GM23248 (cell line): ENCODE results near the gene RARA. TPM values are rescaled to one million over a fixed set of nuclear protein-coding genes. Genes with fewer than 3 reads are reported as not detected.

ENCODE experiments used
- DNase-seq: peaks from one replicate; pipeline ENCODE4 v3.0.0-alpha.2; 2015
- H2AFZ ChIP-seq: fragments of 200-600 bp; sonication (generic); 2 replicates; pipeline ENCODE4 v1.6.1; 2016; ENCODE audit warnings: antibody characterized with exemption
- H3F3A ChIP-seq: fragments of 200-600 bp; sonication (generic); 2 replicates; pipeline ENCODE4 v1.6.1; 2016; ENCODE audit warnings: mild to moderate bottlenecking, antibody characterized with exemption, mixed run types; ENCODE audit not compliant: insufficient read depth
- H3K27ac ChIP-seq: fragments of 200-600 bp; sonication (generic); 2 replicates; pipeline ENCODE4 v1.5.1; 2016; ENCODE audit warnings: mild to moderate bottlenecking
- H3K27me3 ChIP-seq: fragments of 200-600 bp; sonication (generic); replicated peaks from 2 replicates; pipeline ENCODE4 v1.6.1; 2016; ENCODE audit warnings: mild to moderate bottlenecking; ENCODE audit not compliant: insufficient read depth
- H3K36me3 ChIP-seq: fragments of 200-600 bp; sonication (generic); 2 replicates; pipeline ENCODE4 v1.6.1; 2016; ENCODE audit warnings: low read depth, mild to moderate bottlenecking
- H3K4me1 ChIP-seq: fragments of 200-600 bp; sonication (generic); 2 replicates; pipeline ENCODE4 v1.6.1; 2016; ENCODE audit warnings: mild to moderate bottlenecking; ENCODE audit not compliant: insufficient read depth
- H3K4me2 ChIP-seq: fragments of 200-600 bp; sonication (generic); one replicate; pipeline ENCODE4 v1.6.1; 2016; ENCODE audit warnings: mild to moderate bottlenecking; ENCODE audit not compliant: unreplicated experiment
- H3K4me3 ChIP-seq: fragments of 200-600 bp; sonication (generic); 2 replicates; pipeline ENCODE4 v1.5.1; 2016; ENCODE audit warnings: mild to moderate bottlenecking
- H3K79me2 ChIP-seq: fragments of 200-600 bp; sonication (generic); 2 replicates; pipeline ENCODE4 v1.6.1; 2016; ENCODE audit warnings: mild to moderate bottlenecking; ENCODE audit not compliant: insufficient read depth
- H3K9ac ChIP-seq: fragments of 200-600 bp; sonication (generic); 2 replicates; pipeline ENCODE4 v1.6.1; 2016; ENCODE audit warnings: mild to moderate bottlenecking
- H3K9me2 ChIP-seq: fragments of 200-600 bp; sonication (generic); 2 replicates; pipeline ENCODE4 v1.6.1; 2016; ENCODE audit warnings: mixed run types, mild to moderate bottlenecking, moderate library complexity; ENCODE audit not compliant: insufficient read depth
- H3K9me3 ChIP-seq: fragments of 200-600 bp; sonication (generic); one replicate; pipeline ENCODE4 v1.6.1; 2017; ENCODE audit warnings: low read depth
- H4K20me1 ChIP-seq: fragments of 200-600 bp; sonication (generic); 2 replicates; pipeline ENCODE4 v1.6.0; 2016; ENCODE audit not compliant: insufficient read depth
- EZH2 ChIP-seq: fragments of 200-600 bp; sonication (generic); IDR thresholded peaks from 2 replicates; pipeline ENCODE4 v1.6.1; 2018; ENCODE audit warnings: antibody characterized with exemption, mild to moderate bottlenecking; ENCODE audit not compliant: insufficient read depth, poor library complexity, severe bottlenecking
- EZH2phosphoT487 ChIP-seq: fragments of 200-600 bp; sonication (generic); IDR thresholded peaks from 2 replicates; pipeline ENCODE4 v1.6.1; 2018; ENCODE audit warnings: antibody characterized with exemption, moderate library complexity, mild to moderate bottlenecking, low read depth; ENCODE audit not compliant: insufficient read depth
- WGBS, 2 experiments: methylation state at CpG; one replicate each; pipeline ENCODE4 v1.1.6; 2015 to 2017; ENCODE audit warnings: low lambda C conversion rate in 2 of 2, low coverage in 1 of 2; ENCODE audit errors: missing lambda C conversion rate in 2 of 2; 5-methylcytosine and 5-hydroxymethylcytosine counted together
- in situ Hi-C: fragments of 300-500 bp; cut with MboI; formaldehyde crosslinking; loops from 2 replicates; pipeline ENCODE4 v1.15.0; 2020
- polyA plus RNA-seq: library from polyadenylated mRNA; unstranded; fragments of >200 nt; fragmentation: Nextera tagmentation; extraction: Ambion mirVana; gene quantifications from 2 replicates; pipeline ENCODE4 v1.2.1, GENCODE V29; 2016
- total RNA-seq: library from RNA; depleted of rRNA; stranded (reverse); fragments of >200 nt; shearing (Covaris generic); gene quantifications from 2 replicates; pipeline ENCODE4 v1.2.3, GENCODE V29; 2014

The RARA gene
- total and polyA plus RNA-seq, 2 experiments from 2014 or later, result 23.7 to 38.9 TPM

DNA sequence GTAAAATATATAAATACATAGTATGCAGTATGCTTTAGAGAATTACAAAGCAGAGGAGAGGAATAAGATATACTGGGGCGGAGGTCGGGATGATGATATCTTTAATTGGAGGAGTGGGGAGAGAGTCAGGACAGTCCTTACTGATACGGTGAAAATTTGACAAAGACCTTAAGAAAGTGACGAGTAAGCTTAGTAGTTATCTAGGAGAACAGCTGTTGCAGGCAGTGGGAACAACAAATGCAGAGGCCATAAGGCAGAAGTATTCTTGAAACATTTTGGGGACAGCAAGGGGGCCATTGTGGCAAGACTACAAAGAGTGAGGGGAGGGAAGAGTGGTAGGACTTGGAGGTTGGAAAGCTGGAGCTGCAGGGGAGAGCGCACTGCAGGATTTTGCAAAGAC lies 43.6 kb upstream of the RARA start:
- TF ChIP-seq EZH2 (no peak), EZH2phosphoT487 (no peak)
- Histone ChIP-seq H3K27me3 (no peaks in the 10 kb centered on the region), H3K4me3 (no peak overlapping the region), H3K4me1 (no peaks in the 10 kb centered on the region), H3K9me2 (no peaks in the 10 kb centered on the region), H3K4me2 (no peak overlapping the region), H3K9me3 (no peaks in the 10 kb centered on the region), H3K36me3 (peaks cover 38% of the 10 kb centered on the region), H3K27ac (no peak overlapping the region), H3K79me2 (peaks cover 19% of the 10 kb centered on the region), H3K9ac (no peak overlapping the region), H3F3A (no peaks in the 10 kb centered on the region), H4K20me1 (no peaks in the 10 kb centered on the region), H2AFZ (no peak overlapping the region)
- DNase-seq, result no peak
- 98 to 99% methylated on average over 5 of the region's 5 CpGs for WGBS, 2 experiments
- in situ Hi-C loops, result no loop called here

DNA sequence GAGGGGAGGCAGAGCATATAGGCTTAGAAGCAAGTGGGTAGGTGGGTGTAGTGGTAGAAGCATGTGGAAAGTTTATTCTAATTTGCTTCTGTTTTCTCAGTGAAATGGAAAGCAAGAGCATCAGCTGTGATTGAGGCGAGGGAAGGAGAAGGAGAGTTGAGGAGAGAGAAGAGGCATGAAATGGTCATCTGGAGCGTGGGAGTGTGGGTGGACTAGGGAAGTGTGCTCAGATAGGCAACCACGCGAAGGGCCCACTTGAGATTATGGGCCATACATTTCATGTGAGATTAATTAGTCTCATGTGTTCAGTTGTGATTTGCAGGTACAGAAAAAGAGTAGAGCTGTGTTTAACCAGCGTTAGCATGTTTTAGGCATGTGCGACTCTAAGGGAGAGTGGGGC lies 42.1 kb upstream of the RARA start:
- Histone ChIP-seq H3F3A (no peaks in the 10 kb centered on the region), H3K9me2 (no peaks in the 10 kb centered on the region), H3K9me3 (no peaks in the 10 kb centered on the region), H2AFZ (no peak overlapping the region), H3K4me1 (no peaks in the 10 kb centered on the region), H3K4me2 (no peak overlapping the region), H3K27me3 (no peaks in the 10 kb centered on the region), H3K9ac (no peak overlapping the region), H4K20me1 (no peaks in the 10 kb centered on the region), H3K4me3 (no peak overlapping the region), H3K79me2 (peaks cover 13% of the 10 kb centered on the region), H3K27ac (no peak overlapping the region), H3K36me3 (peaks cover 34% of the 10 kb centered on the region)
- WGBS, 2 experiments, result 97% methylated on average over 6 of the region's 6 CpGs
- in situ Hi-C loops, result no loop called here
- DNase-seq, result no peak
- TF ChIP-seq EZH2phosphoT487, result no peak
- TF ChIP-seq EZH2, result no peak

DNA sequence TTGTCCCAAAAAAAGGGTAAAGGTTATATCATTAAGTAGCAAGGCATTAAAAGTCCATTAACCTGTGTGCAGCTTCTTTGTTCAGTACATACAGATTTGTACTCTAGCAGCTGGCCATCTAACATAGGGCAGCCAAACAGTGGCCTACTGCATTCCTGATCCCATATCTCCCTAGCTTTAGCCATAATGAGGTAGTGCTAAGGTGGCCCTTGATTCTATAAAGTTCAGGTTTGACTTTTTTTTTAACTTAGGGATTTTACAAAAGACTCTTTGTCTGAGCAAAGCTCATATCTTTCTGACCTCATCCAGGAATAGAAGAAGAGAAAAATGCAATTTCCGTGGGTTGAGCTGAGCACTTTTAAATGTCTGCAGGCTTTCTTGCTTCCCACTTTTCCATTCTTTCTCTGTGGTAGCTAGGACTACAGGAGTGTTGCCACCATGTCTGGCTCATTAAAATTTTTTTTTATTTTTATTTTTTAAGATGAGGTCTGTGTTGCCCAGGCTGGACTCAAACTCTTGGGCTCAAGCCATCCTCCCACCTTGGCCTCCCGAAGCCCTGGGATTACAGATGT lies 40.8 kb upstream of the RARA start:
- WGBS, 2 experiments, result 95 to 97% methylated on average over 2 of the region's 2 CpGs
- Histone ChIP-seq H3F3A (no peaks in the 10 kb centered on the region), H3K9me2 (no peaks in the 10 kb centered on the region), H3K27ac (no peak overlapping the region), H3K4me1 (no peaks in the 10 kb centered on the region), H3K27me3 (no peaks in the 10 kb centered on the region), H2AFZ (no peak overlapping the region), H3K79me2 (peaks cover 5% of the 10 kb centered on the region; the same call in 1 of the 2 replicates), H3K4me3 (no peak overlapping the region), H4K20me1 (no peaks in the 10 kb centered on the region), H3K9ac (no peak overlapping the region), H3K36me3 (peaks cover 26% of the 10 kb centered on the region), H3K9me3 (no peaks in the 10 kb centered on the region), H3K4me2 (no peak overlapping the region)
- in situ Hi-C loops, result no loop called here
- TF ChIP-seq EZH2phosphoT487 (no peak), EZH2 (no peak)
- DNase-seq, result no peak

DNA sequence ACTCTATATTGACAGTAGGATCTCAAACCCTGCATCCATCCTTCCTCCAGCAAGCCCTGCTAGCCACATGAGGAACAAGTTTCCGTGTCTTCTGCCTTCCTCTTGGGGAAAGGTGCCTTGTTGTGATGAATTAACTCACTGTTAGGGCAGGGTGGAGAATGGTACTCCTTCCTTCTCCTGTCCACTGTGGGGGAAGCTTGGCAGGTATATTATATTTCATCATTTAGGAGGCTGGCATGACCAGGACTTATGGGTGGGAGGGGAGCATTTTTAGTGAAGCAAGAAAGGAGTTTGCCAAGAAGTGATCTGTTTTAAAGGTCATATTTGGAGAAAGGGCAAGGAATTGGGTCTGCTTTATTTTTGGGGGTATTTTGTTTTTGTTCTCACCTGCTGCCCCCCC lies 30.6 kb upstream of the RARA start:
- Histone ChIP-seq H3K79me2 (no peaks in the 10 kb centered on the region), H3K4me2 (no peak overlapping the region), H2AFZ (no peak overlapping the region), H4K20me1 (no peaks in the 10 kb centered on the region), H3K27me3 (no peaks in the 10 kb centered on the region), H3K36me3 (peaks cover 53% of the 10 kb centered on the region), H3K9ac (no peak overlapping the region), H3K4me3 (no peak overlapping the region), H3K27ac (no peak overlapping the region), H3K9me3 (no peaks in the 10 kb centered on the region), H3F3A (peaks cover 8% of the 10 kb centered on the region), H3K4me1 (peaks cover 4% of the 10 kb centered on the region), H3K9me2 (no peaks in the 10 kb centered on the region)
- no peak for TF ChIP-seq EZH2
- no peak for TF ChIP-seq EZH2phosphoT487
- in situ Hi-C loops, result no loop called here
- 59 to 63% methylated on average over 1 of the region's 1 CpG for WGBS, 2 experiments
- no peak for DNase-seq

DNA sequence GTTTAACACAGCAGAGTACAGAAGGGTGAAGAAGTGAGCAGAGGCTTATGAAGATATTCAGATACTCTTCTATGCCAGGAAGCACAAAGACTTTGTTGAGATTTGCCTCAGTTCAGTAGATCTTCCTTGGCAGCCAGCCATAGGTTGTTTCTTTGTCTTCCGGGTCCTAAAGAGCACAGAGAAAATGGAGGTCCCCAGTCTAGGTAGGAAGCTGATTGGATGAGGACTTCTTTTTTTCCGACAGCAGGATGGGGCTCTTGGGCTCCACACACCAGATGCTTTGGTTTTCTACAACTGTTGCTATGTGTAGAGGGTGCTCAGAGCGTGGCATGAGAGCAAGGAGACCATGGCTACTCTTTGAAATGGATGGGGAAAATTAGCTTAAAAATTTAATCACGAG lies 29.6 kb upstream of the RARA start:
- Histone ChIP-seq H4K20me1 (no peaks in the 10 kb centered on the region), H3K4me3 (no peak overlapping the region), H3F3A (peaks cover 18% of the 10 kb centered on the region), H3K27ac (no peak overlapping the region), H3K27me3 (no peaks in the 10 kb centered on the region), H2AFZ (no peak overlapping the region), H3K36me3 (peaks cover 45% of the 10 kb centered on the region), H3K4me1 (peaks cover 11% of the 10 kb centered on the region), H3K9me2 (no peaks in the 10 kb centered on the region), H3K79me2 (no peaks in the 10 kb centered on the region), H3K9me3 (no peaks in the 10 kb centered on the region), H3K9ac (no peak overlapping the region), H3K4me2 (no peak overlapping the region)
- no peak for DNase-seq
- TF ChIP-seq EZH2phosphoT487 (no peak), EZH2 (no peak)
- in situ Hi-C loops, result no loop called here
- 79 to 80% methylated on average over 4 of the region's 4 CpGs for WGBS, 2 experiments
